ENCODE results near the gene NCL.
A peak's percentile ranks its signal among the peaks of the same experiment; 100 is the strongest.
"Not testable (repeated sequence)": the region's sequence is repeated elsewhere in the genome, so short reads cannot be mapped to it uniquely, and the experiment has no call there.

DNA sequence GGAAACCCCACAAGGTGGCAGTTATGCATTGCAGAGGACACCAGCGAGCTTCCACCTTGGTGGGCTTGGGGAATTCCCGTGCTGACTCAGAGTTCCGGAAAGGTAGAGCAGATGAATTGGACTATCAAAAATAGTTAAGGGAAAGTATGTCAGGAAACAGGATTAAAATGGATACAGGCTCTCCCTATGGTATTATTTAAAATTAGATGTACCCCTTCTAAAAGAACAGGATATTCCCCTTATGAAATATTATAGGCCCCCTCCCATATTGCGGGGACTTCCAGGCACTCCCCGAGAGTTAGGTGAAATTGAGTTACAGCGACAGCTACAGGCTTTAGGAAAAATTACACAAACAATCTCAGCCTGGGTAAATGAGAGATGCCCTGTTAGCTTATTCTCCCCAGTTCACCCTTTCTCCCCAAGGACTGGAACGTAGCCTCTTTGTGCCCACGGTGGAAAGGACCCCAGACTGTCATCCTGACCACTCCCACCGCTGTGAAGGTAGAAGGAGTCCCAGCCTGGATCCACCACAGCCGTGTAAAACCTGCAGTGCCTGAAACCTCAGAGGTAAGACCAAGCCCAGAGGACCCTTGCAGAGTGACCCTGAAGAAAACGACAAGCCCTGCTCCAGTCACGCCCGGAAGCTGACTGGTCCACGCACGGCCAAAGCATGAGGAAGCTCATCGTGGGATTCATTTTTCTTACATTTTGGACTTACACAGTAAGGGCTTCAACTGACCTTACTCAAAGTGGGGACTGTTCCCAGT is 58.5 kb downstream of the NCL start:
- not testable (repeated sequence) for TF ChIP-seq EZH2 (IDR thresholded peaks at IDR 0.05; ENCODE audit: low read depth)
- TF ChIP-seq, protein P1, sequence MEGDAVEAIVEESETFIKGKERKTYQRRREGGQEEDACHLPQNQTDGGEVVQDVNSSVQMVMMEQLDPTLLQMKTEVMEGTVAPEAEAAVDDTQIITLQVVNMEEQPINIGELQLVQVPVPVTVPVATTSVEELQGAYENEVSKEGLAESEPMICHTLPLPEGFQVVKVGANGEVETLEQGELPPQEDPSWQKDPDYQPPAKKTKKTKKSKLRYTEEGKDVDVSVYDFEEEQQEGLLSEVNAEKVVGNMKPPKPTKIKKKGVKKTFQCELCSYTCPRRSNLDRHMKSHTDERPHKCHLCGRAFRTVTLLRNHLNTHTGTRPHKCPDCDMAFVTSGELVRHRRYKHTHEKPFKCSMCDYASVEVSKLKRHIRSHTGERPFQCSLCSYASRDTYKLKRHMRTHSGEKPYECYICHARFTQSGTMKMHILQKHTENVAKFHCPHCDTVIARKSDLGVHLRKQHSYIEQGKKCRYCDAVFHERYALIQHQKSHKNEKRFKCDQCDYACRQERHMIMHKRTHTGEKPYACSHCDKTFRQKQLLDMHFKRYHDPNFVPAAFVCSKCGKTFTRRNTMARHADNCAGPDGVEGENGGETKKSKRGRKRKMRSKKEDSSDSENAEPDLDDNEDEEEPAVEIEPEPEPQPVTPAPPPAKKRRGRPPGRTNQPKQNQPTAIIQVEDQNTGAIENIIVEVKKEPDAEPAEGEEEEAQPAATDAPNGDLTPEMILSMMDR (conservative IDR thresholded peaks at IDR 0.05) = peak; percentile 74

All from PC-9 (cell line).